AG08395 (cell line): ENCODE data around the gene FBXO33.

ENCODE experiments used
- DNase-seq: peaks from one replicate; pipeline ENCODE4 v3.0.0; 2012; ENCODE audit warnings: mixed read lengths, low spot score

The FBXO33 gene

GRCh38 chr14:39432179-39432618 is at the start of gene FBXO33:
FBXO33 (minus strand) TSS chr14:39432433; CDS start chr14:39432162, 271 bp downstream.
- DNase-seq = peak; percentile 97

GRCh38 chr14:39474416-39474911 is 42.2 kb upstream of the FBXO33 start:
- no peak for DNase-seq

- DNase-seq = no peak
Measured at GRCh38 chr14:39472078-39472477, 39.8 kb upstream of the FBXO33 start.

GRCh38 chr14:39469094-39469710 is 37.0 kb upstream of the FBXO33 start:
- no peak for DNase-seq

GRCh38 chr14:39467889-39468524 is 35.8 kb upstream of the FBXO33 start:
- no peak for DNase-seq

GRCh38 chr14:39459795-39460478 is 27.7 kb upstream of the FBXO33 start:
- DNase-seq = no peak

GRCh38 chr14:39456702-39457250 is 24.5 kb upstream of the FBXO33 start:
- DNase-seq = no peak

- no peak for DNase-seq
Measured at GRCh38 chr14:39454906-39455539, 22.8 kb upstream of the FBXO33 start.

- no peak for DNase-seq
Measured at GRCh38 chr14:39452680-39453079, 20.4 kb upstream of the FBXO33 start.

- DNase-seq = no peak
Measured at GRCh38 chr14:39451811-39452210, 19.6 kb upstream of the FBXO33 start.

GRCh38 chr14:39447175-39447661 is 15.0 kb upstream of the FBXO33 start:
- DNase-seq = no peak

GRCh38 chr14:39446131-39446744 is 14.0 kb upstream of the FBXO33 start:
- DNase-seq = no peak

GRCh38 chr14:39442293-39442692 is 10.1 kb upstream of the FBXO33 start:
- DNase-seq = no peak

- DNase-seq = no peak
Measured at GRCh38 chr14:39441805-39442204, 9.6 kb upstream of the FBXO33 start.

GRCh38 chr14:39440975-39441374 is 8.7 kb upstream of the FBXO33 start:
- no peak for DNase-seq

- DNase-seq = no peak
Measured at GRCh38 chr14:39435241-39435640, 3.0 kb upstream of the FBXO33 start.

- no peak for DNase-seq
Measured at GRCh38 chr14:39434401-39434800, 2.2 kb upstream of the FBXO33 start.

- DNase-seq = no peak
Measured at GRCh38 chr14:39433452-39433813, 1.2 kb upstream of the FBXO33 start.

- peak; percentile 61 for DNase-seq
Measured at GRCh38 chr14:39432619-39433451, 602 bp upstream of the FBXO33 start.

- DNase-seq = peak; percentile 26
Measured at GRCh38 chr14:39431416-39432178, 636 bp downstream of the FBXO33 start.
